Measurements from ENCODE around the gene SCN2B. TPM values are rescaled to one million over a fixed set of nuclear protein-coding genes. Genes with fewer than 3 reads are reported as not detected.
"Not testable (repeated sequence)": the region's sequence is repeated elsewhere in the genome, so short reads cannot be mapped to it uniquely, and the experiment has no call there.

Gene SCN2B
- total and polyA plus RNA-seq, 10 of the 15 experiments (the other 5 are each of a cell fraction or from before 2014, with no cell fraction given): 0.01 TPM; not detected in 9

GRCh38 chr11:118183691-118184090, 7.3 kb upstream of the SCN2B start:
- H3K27me3 ChIP-seq (replicated peaks in 1 of 2; ENCODE audit: control insufficient read depth in 2 of 2, insufficient read depth in 2 of 2, low read length in 1 of 2); H3K27ac ChIP-seq (ENCODE audit: control insufficient read depth, insufficient read depth); H3K4me1 ChIP-seq (ENCODE audit: control insufficient read depth, insufficient read depth, low read length); H3K4me2 ChIP-seq (ENCODE audit: control insufficient read depth, insufficient read depth); in situ Hi-C loops (cut with MboI); FAIRE-seq; ATAC-seq; DNase-seq (ENCODE audit: low read depth, low spot score); H3K79me2 ChIP-seq (ENCODE audit: control insufficient read depth, insufficient read depth, low read length); H3K4me3 ChIP-seq; BruUV-seq (replicated peaks); H3K36me3 ChIP-seq (ENCODE audit: control insufficient read depth in 2 of 2, insufficient read depth in 2 of 2, low read length in 1 of 2); POLR2A ChIA-PET; H2AFZ ChIP-seq (ENCODE audit: control insufficient read depth, low read depth, low read length); H3K9me3 ChIP-seq (replicated peaks; ENCODE audit: control insufficient read depth, insufficient read depth, low read length); H4K20me1 ChIP-seq (ENCODE audit: control insufficient read depth, insufficient read depth); H3K9ac ChIP-seq (ENCODE audit: control insufficient read depth, insufficient read depth, low read length); intact Hi-C loops (cut with micrococcal nuclease; ENCODE audit: unreplicated experiment); CTCF ChIA-PET; RAD21 ChIA-PET (ENCODE audit: unreplicated experiment): not testable (repeated sequence)
- SMC1A ChIA-PET (ENCODE audit: uncharacterized antibody, unreplicated experiment): interaction anchor here (1.0 kb wide), 1 partner anchor 27 kb away, joined by 4 read pairs; no protein-coding TSS in a partner anchor
- 18% methylated on average over 5 of the region's 5 CpGs for WGBS (ENCODE audit: insufficient coverage, insufficient replicate concordance, low lambda C conversion rate, missing lambda C conversion rate)
- peak; percentile 38 to 46; a peak in 1 of 4 replicates for TF ChIP-seq IKZF2 (IDR thresholded peaks at IDR 0.05)
- peak in 1 of 2 experiments; percentile 64; a peak in 1 of 4 replicates for TF ChIP-seq BHLHE40 (IDR thresholded peaks at IDR 0.05; ENCODE audit: borderline replicate concordance in 1 of 2, low read depth in 2 of 2, low read length in 1 of 2)

GRCh38 chr11:118180300-118180703, 3.9 kb upstream of the SCN2B start:
- in situ Hi-C loops (cut with MboI): no loop called here
- CTCF ChIA-PET: interaction anchor here (0.8 to 4.0 kb wide), 8 partner anchors 9 to 168 kb away, joined by 3 to 35 read pairs (median 4); no protein-coding TSS in a partner anchor
- 6% methylated on average over 11 of the region's 11 CpGs for WGBS (ENCODE audit: insufficient coverage, insufficient replicate concordance, low lambda C conversion rate, missing lambda C conversion rate)

More at GRCh38 chr11:118180300-118180703, 3.9 kb upstream of the SCN2B start:
- no TSS peak for BruUV-seq (replicated peaks)
- intact Hi-C loops (cut with micrococcal nuclease; ENCODE audit: unreplicated experiment): no loop called here
- no peak for TF ChIP-seq RCOR1 (conservative IDR thresholded peaks at IDR 0.05; ENCODE audit: low read depth, low read length)
- 0 out of 6 replicates have a peak, but pooled peaks of 1 of the 3 experiments have one; percentile 2 for TF ChIP-seq CTCF (IDR thresholded peaks at IDR 0.05 in 2 of 3, conservative IDR thresholded peaks at IDR 0.05 in 1 of 3; ENCODE audit: control insufficient read depth in 2 of 3, extremely low read depth in 1 of 3, insufficient read depth in 1 of 3, low read depth in 3 of 3, low read length in 3 of 3)
- no peak for TF ChIP-seq ATF3 (IDR thresholded peaks at IDR 0.05; ENCODE audit: borderline replicate concordance, extremely low read depth, low read depth, low read length)
- Histone ChIP-seq H3K9ac (ENCODE audit: control insufficient read depth, insufficient read depth, low read length) (no peak overlapping the region), H3K4me3 (no peak overlapping the region), H3K27me3 (replicated peaks in 1 of 2; ENCODE audit: control insufficient read depth in 2 of 2, insufficient read depth in 2 of 2, low read length in 1 of 2) (peaks cover 0 to 7% of the 10 kb centered on the region in 2 experiments; a peak in 1 of 4 replicates), H3K9me3 (replicated peaks; ENCODE audit: control insufficient read depth, insufficient read depth, low read length) (no peaks in the 10 kb centered on the region), H3K36me3 (ENCODE audit: control insufficient read depth in 2 of 2, insufficient read depth in 2 of 2, low read length in 1 of 2) (no peaks in the 10 kb centered on the region), H4K20me1 (ENCODE audit: control insufficient read depth, insufficient read depth) (no peaks in the 10 kb centered on the region), H3K4me1 (ENCODE audit: control insufficient read depth, insufficient read depth, low read length) (no peaks in the 10 kb centered on the region), H2AFZ (ENCODE audit: control insufficient read depth, low read depth, low read length) (no peak overlapping the region), H3K27ac (ENCODE audit: control insufficient read depth, insufficient read depth) (no peak overlapping the region), H3K79me2 (ENCODE audit: control insufficient read depth, insufficient read depth, low read length) (no peaks in the 10 kb centered on the region), H3K4me2 (ENCODE audit: control insufficient read depth, insufficient read depth) (no peak overlapping the region)
- ChIA-PET POLR2A (interaction anchor here (1.0 kb wide), 1 partner anchor 14 kb away, joined by 3 read pairs; no protein-coding TSS in a partner anchor), RAD21 (ENCODE audit: unreplicated experiment) (interaction anchor here (1.0 to 2.4 kb wide), 3 partner anchors 9 to 115 kb away, joined by 3 to 8 read pairs (median 3); no protein-coding TSS in a partner anchor), SMC1A (ENCODE audit: uncharacterized antibody, unreplicated experiment) (interaction anchor here (0.6 to 3.4 kb wide), 6 partner anchors 9 to 115 kb away, joined by 3 to 18 read pairs (median 3); no protein-coding TSS in a partner anchor)
- FAIRE-seq (no peak), ATAC-seq (peak; percentile 88), DNase-seq (ENCODE audit: low read depth, low spot score) (no peak)
